Right lobe of liver (tissue), 6 donors: ENCODE data around the gene KIAA2012. TPM values are rescaled to one million over a fixed set of nuclear protein-coding genes. Genes with fewer than 3 reads are reported as not detected.

ENCODE experiments used
- ATAC-seq, 4 donors: fragments of 200-7000 bp; cut with Tn5 transposase; one replicate each; pipeline ENCODE4 v1.9.1; 2020; ENCODE audit warnings: mild to moderate bottlenecking in 4 of 4, moderate library complexity in 4 of 4
- DNase-seq, 3 donors: peaks; one replicate each; pipeline ENCODE4 v3.0.0-alpha.2; 2020
- H3K27ac ChIP-seq, 3 donors: fragments of 200-600 bp; one replicate each; pipeline ENCODE4 v1.8.0; 2022
- H3K27me3 ChIP-seq, 2 donors: fragments of 200-600 bp; one replicate each; pipeline ENCODE4 v1.8.0; 2022
- H3K36me3 ChIP-seq, 4 donors: fragments of 200-600 bp; sonication (generic) in 1 of 4; one replicate each; pipeline versions ENCODE4 v1.5.1 to v1.8.0; 2017 to 2022; ENCODE audit warnings: control low read depth in 1 of 4
- H3K4me1 ChIP-seq, 4 donors: fragments of 200-600 bp; sonication (generic) in 1 of 4; one replicate each; pipeline versions ENCODE4 v1.5.1 to v1.8.0; 2017 to 2022; ENCODE audit warnings: control low read depth in 1 of 4
- H3K4me3 ChIP-seq, 3 donors: fragments of 200-600 bp; one replicate each; pipeline ENCODE4 v1.8.0; 2022
- H3K9me3 ChIP-seq, 4 donors: fragments of 200-600 bp; sonication (generic) in 1 of 4; one replicate each; pipeline versions ENCODE4 v1.5.1 to v1.8.0; 2017 to 2022; ENCODE audit warnings: control low read depth in 1 of 4
- CTCF ChIP-seq, 4 donors: fragments of 200-600 bp in 3 of 4; fragments of 450-650 bp in 1 of 4; IDR thresholded peaks; one replicate each; pipeline versions ENCODE4 v1.5.1 to v1.8.0; 2016 to 2022; ENCODE audit warnings: antibody characterized with exemption in 4 of 4, mild to moderate bottlenecking in 2 of 4
- POLR2A ChIP-seq: fragments of 450-650 bp; IDR thresholded peaks from one replicate; pipeline ENCODE4 v1.6.1; 2017; ENCODE audit warnings: antibody characterized with exemption, mild to moderate bottlenecking
- WGBS: methylation state at CpG from one replicate; pipeline ENCODE4 v1.1.6; 2018; ENCODE audit warnings: low coverage, low lambda C conversion rate; ENCODE audit not compliant: insufficient coverage; ENCODE audit errors: missing lambda C conversion rate; 5-methylcytosine and 5-hydroxymethylcytosine counted together
- intact Hi-C, 2 donors: fragments of 100-400 bp; cut with DNase I; formaldehyde crosslinking; loops; one replicate each; pipeline versions ENCODE4 v1.11.2 to v1.14.1; 2022
- total RNA-seq, 6 experiments: library from RNA; depleted of rRNA in 2 of 6; stranded (reverse); fragments of >200 nt in 2 of 6; fragmentation: NEBNext Ultra II Directional in 3 of 6; extraction: Animal tissue kit (Norgen Biotek cat#: 25700) in 3 of 6; gene quantifications; one replicate each; pipeline versions ENCODE4 v1.1.0 to v1.2.4, GENCODE V29; 2016 to 2023
- donor health status: DM: no; HTN: yes; CAD: no.
- donor health status: DM: no; HTN: no; CAD: no.
- donor health status: DM: no; HTN: no; CAD: no.
- donor health status: DM: no; HTN: yes; CAD: no.
- donor health status: DM: no; HTN: yes; CAD: no.

The KIAA2012 gene
- total RNA-seq, 6 experiments from 2014 or later, result 0.11 to 0.56 (median 0.43) TPM

GRCh38 chr2:202171241-202171825, 98.3 kb downstream of the KIAA2012 start:
- H3K27me3 ChIP-seq, result no peaks in the 10 kb centered on the region
- H3K4me1 ChIP-seq, result no peaks in the 10 kb centered on the region
- TF ChIP-seq CTCF (IDR thresholded peaks at IDR 0.05) (no peak), POLR2A (no peak)
- 21% methylated on average over 8 of the region's 32 CpGs for WGBS
- no peak overlapping the region for H3K4me3 ChIP-seq
- intact Hi-C loops, result no loop called here
- no peak for DNase-seq
- H3K27ac ChIP-seq, result no peak overlapping the region
- ATAC-seq, result no peak
- H3K36me3 ChIP-seq, result no peaks in the 10 kb centered on the region
- H3K9me3 ChIP-seq, result no peaks in the 10 kb centered on the region

- no peaks in the 10 kb centered on the region for H3K27me3 ChIP-seq
- no peaks in the 10 kb centered on the region for H3K4me1 ChIP-seq
- ATAC-seq (peak; percentile 54 to 66 (median 56)), DNase-seq (no peak)
- H3K27ac ChIP-seq, result no peak overlapping the region
- no peaks in the 10 kb centered on the region for H3K9me3 ChIP-seq
- no peaks in the 10 kb centered on the region for H3K36me3 ChIP-seq
- no peak overlapping the region for H3K4me3 ChIP-seq
- intact Hi-C loops, result no loop called here
- WGBS, result 33% methylated on average over 6 of the region's 6 CpGs
- TF ChIP-seq CTCF (IDR thresholded peaks at IDR 0.05) (no peak), POLR2A (no peak)
Measured at GRCh38 chr2:202172439-202173211, 99.6 kb downstream of the KIAA2012 start.

- H3K4me3 ChIP-seq, result no peak overlapping the region
- H3K4me1 ChIP-seq, result no peaks in the 10 kb centered on the region
- 5% methylated on average over 5 of the region's 7 CpGs for WGBS
- H3K27me3 ChIP-seq, result no peaks in the 10 kb centered on the region
- intact Hi-C loops, result loop anchor here (5.0 kb wide), 1 partner anchor 316 kb away; no protein-coding TSS in a partner anchor
- no peaks in the 10 kb centered on the region for H3K36me3 ChIP-seq
- TF ChIP-seq CTCF (IDR thresholded peaks at IDR 0.05), result peak; percentile 83 to 87 (median 84)
- no peak for TF ChIP-seq POLR2A
- no peak overlapping the region for H3K27ac ChIP-seq
- H3K9me3 ChIP-seq, result no peaks in the 10 kb centered on the region
- ATAC-seq, result peak; percentile 90 to 92 (median 91)
- DNase-seq, result peak in 1 of 3 donors; percentile 58
Measured at GRCh38 chr2:202178346-202178958, 105.4 kb downstream of the KIAA2012 start.

GRCh38 chr2:202184557-202184956, 111.5 kb downstream of the KIAA2012 start:
- intact Hi-C loops, result no loop called here
- no peaks in the 10 kb centered on the region for H3K27me3 ChIP-seq
- TF ChIP-seq CTCF (IDR thresholded peaks at IDR 0.05) (no peak), POLR2A (no peak)
- no peak overlapping the region for H3K4me3 ChIP-seq
- H3K9me3 ChIP-seq, result no peaks in the 10 kb centered on the region
- peak; percentile 61 to 82 (median 76) for ATAC-seq
- H3K36me3 ChIP-seq, result no peaks in the 10 kb centered on the region
- WGBS, result 17% methylated on average over 2 of the region's 2 CpGs
- DNase-seq, result peak; percentile 38 to 77 (median 68)
- peak overlapping the region; percentile 42 to 85 (median 84) for H3K27ac ChIP-seq
- H3K4me1 ChIP-seq, result peaks cover 0 to 46% (median 15%) of the 10 kb centered on the region in 4 donors
